Non-pigmented ciliary epithelial cell (primary cell): ENCODE data around the gene USPL1.
A peak's percentile ranks its signal among the peaks of the same experiment; 100 is the strongest.

ENCODE experiments used
- DNase-seq: peaks from one replicate; pipeline ENCODE4 v3.0.0-alpha.2; 2010; ENCODE audit warnings: low read depth

USPL1 gene

GRCh38 chr13:30697177-30697953 lies 79.6 kb downstream of the USPL1 start:
- no peak for DNase-seq

GRCh38 chr13:30697996-30698401 lies 80.3 kb downstream of the USPL1 start:
- no peak for DNase-seq

- DNase-seq: no peak
These were observed 80.8 kb downstream of the USPL1 start for GRCh38 chr13:30698488-30699005.

GRCh38 chr13:30700364-30700763 lies 82.6 kb downstream of the USPL1 start:
- DNase-seq: no peak

- DNase-seq: no peak
These were observed 84.3 kb downstream of the USPL1 start for GRCh38 chr13:30702006-30702405.

- DNase-seq: no peak
These were observed 86.9 kb downstream of the USPL1 start for GRCh38 chr13:30704596-30704995.

GRCh38 chr13:30705680-30706079 lies 88.0 kb downstream of the USPL1 start:
- DNase-seq: no peak

- peak; percentile 52 for DNase-seq
These were observed 90.8 kb downstream of the USPL1 start for GRCh38 chr13:30708541-30708940.
